HEK293T (cell line): ENCODE results near the gene ZNF493.

Experiments
- FOXK2 ChIP-seq: fragments of 450-650 bp; IDR thresholded peaks from 2 replicates; pipeline ENCODE4 v1.6.1; 2016; ENCODE audit warnings: mild to moderate bottlenecking
- SUZ12 ChIP-seq: fragments of 450-650 bp; IDR thresholded peaks from 2 replicates; pipeline ENCODE4 v1.6.1; 2016; ENCODE audit warnings: mild to moderate bottlenecking
- TF ChIP-seq, protein P1 (sequence below): fragments of 450-650 bp; IDR thresholded peaks from 2 replicates; pipeline ENCODE4 v1.6.1; 2016

DNA sequence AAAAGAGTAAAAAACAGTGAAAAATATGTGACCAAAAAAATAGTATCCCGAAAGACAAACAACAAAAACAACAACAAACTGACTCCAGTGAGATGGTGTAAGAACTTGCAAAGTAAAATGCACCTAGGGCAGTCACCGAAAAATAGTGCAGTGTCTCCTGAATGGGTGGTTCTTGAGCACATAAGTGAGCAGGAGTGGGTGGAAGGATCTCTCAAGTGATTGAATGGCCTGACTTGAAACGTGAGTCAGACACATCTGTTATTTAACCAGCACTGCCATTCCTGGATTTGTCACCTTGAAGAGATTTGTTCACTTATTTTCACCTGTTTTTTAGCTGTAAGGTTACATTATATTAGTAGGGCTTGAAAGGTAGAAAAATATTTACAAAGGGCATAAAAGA is 34.6 kb upstream of the ZNF493 start:
- no peak for TF ChIP-seq FOXK2
- TF ChIP-seq, protein P1, sequence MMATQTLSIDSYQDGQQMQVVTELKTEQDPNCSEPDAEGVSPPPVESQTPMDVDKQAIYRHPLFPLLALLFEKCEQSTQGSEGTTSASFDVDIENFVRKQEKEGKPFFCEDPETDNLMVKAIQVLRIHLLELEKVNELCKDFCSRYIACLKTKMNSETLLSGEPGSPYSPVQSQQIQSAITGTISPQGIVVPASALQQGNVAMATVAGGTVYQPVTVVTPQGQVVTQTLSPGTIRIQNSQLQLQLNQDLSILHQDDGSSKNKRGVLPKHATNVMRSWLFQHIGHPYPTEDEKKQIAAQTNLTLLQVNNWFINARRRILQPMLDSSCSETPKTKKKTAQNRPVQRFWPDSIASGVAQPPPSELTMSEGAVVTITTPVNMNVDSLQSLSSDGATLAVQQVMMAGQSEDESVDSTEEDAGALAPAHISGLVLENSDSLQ, result no peak
- TF ChIP-seq SUZ12, result no peak
